DOHH2 (cell line): ENCODE results near the gene RIMBP2.

Source experiments
- CTCF ChIP-seq: fragments of 200-600 bp; sonication (generic); IDR thresholded peaks from one replicate; pipeline ENCODE4 v1.5.1; 2014; ENCODE audit warnings: antibody characterized with exemption, mild to moderate bottlenecking, low read depth, low read length; ENCODE audit not compliant: poor library complexity, severe bottlenecking
- EZH2phosphoT487 ChIP-seq: fragments of 200-600 bp; sonication (generic); IDR thresholded peaks from 2 replicates; pipeline ENCODE4 v1.6.1; 2017; ENCODE audit warnings: borderline replicate concordance, mild to moderate bottlenecking, antibody characterized with exemption, low read length, moderate library complexity, mixed read lengths

DNA sequence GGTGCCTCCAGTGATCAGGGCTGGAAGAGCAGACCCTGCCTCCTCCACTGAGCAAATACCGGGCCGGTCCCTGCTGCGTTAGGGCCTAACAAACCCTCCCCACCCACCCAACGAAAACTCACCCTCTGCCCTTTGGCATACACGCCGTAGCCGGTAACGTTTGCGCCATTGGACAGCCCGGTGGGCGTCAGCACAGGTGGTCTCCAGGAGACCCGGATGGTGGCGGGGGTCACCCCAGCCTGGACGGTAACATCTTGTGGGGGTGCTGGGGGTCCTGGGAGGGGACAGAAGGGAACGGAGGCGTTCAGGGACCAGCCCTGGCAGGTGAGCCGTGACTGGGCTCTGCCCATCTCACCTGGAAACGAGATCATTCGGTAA lies 277.9 kb downstream of the RIMBP2 start:
- TF ChIP-seq EZH2phosphoT487 (no peak), CTCF (no peak)
